MCF 10A (cell line): ENCODE results near the gene ZNHIT2. TPM values are rescaled to one million over a fixed set of nuclear protein-coding genes. Genes with fewer than 3 reads are reported as not detected.
A peak's percentile ranks its signal among the peaks of the same experiment; 100 is the strongest.
"Not testable (repeated sequence)": the region's sequence is repeated elsewhere in the genome, so short reads cannot be mapped to it uniquely, and the experiment has no call there.

Source experiments
- BruUV-seq: library from RNA; stranded (reverse); fragments of 400-500 nt; replicated peaks from 2 replicates; lab custom pipeline; 2021; lab: Mats Ljungman, UMichigan
- CTCF ChIA-PET: fragments of 300-600 bp; sonication (Branson Sonifier 250); formaldehyde crosslinking; extraction: SDS; loops from one replicate; lab custom pipeline; 2021; ENCODE audit warnings: antibody characterized with exemption, inconsistent platforms; lab: Yijun Ruan, JAX
- POLR2A ChIA-PET: fragments of 300-600, 350-650 bp; sonication (Branson Sonifier 250); formaldehyde crosslinking; extraction: SDS; loops from one replicate; lab custom pipeline; 2020; ENCODE audit warnings: antibody characterized with exemption, inconsistent platforms; lab: Yijun Ruan, JAX
- DNase-seq: peaks from one replicate; pipeline ENCODE4 v3.0.0-alpha.2; 2018; ENCODE audit not compliant: unreplicated experiment
- H3K27ac Mint-ChIP-seq: one replicate; pipeline ENCODE4 v1.8.0; 2022; ENCODE audit warnings: mild to moderate bottlenecking, low read depth, mixed read lengths; ENCODE audit not compliant: unreplicated experiment
- H3K27me3 Mint-ChIP-seq: one replicate; pipeline ENCODE4 v1.8.0; 2022; ENCODE audit warnings: mixed read lengths; ENCODE audit not compliant: insufficient read depth, unreplicated experiment
- H3K36me3 Mint-ChIP-seq: one replicate; pipeline ENCODE4 v1.8.0; 2022; ENCODE audit warnings: mild to moderate bottlenecking, moderate library complexity, mixed read lengths; ENCODE audit not compliant: insufficient read depth, unreplicated experiment
- H3K4me1 Mint-ChIP-seq: one replicate; pipeline ENCODE4 v1.8.0; 2022; ENCODE audit warnings: mixed read lengths; ENCODE audit not compliant: insufficient read depth, unreplicated experiment
- H3K4me3 Mint-ChIP-seq: one replicate; pipeline ENCODE4 v1.8.0; 2022; ENCODE audit warnings: mild to moderate bottlenecking, moderate library complexity, mixed read lengths; ENCODE audit not compliant: unreplicated experiment
- H3K9me3 Mint-ChIP-seq: one replicate; pipeline ENCODE4 v1.8.0; 2022; ENCODE audit warnings: mixed read lengths; ENCODE audit not compliant: unreplicated experiment
- intact Hi-C: fragments of 100-400 bp; cut with micrococcal nuclease; formaldehyde crosslinking; loops from 2 replicates; pipeline ENCODE4 v1.14.1; 2022
- total RNA-seq: library from RNA; stranded (reverse); gene quantifications from 2 replicates; pipeline ENCODE4 v1.2.3, GENCODE V29; 2022
- TF ChIP-seq, protein P1 (sequence below): fragments of 200-600 bp; IDR thresholded peaks from one replicate; pipeline ENCODE4 v1.8.0; 2022; ENCODE audit warnings: antibody characterized with exemption, mild to moderate bottlenecking; ENCODE audit not compliant: unreplicated experiment

Gene ZNHIT2
- total RNA-seq, 1 experiment from 2014 or later = 23.6 TPM

DNA sequence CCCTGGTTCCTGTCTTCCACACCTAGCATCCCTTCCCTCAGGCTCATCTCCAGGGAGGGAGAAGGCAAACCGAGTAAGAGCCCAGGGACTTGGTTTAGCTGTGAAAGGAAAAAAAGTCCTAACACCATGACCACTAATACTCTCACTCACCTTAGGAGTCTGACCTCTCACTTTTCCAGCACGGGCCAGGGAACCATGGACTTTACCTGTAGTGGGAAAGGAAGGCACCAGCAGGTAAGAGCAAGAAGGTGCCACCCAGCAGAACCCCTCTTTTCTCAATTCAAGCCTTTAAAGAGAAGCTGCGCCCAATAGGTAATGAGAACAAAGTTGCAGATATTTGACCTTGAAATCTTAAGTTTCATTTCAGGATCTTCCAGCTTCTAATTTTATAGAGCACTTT lies 3.3 kb upstream of the ZNHIT2 start:
- intact Hi-C loops = no loop called here
- Mint-ChIP-seq H3K4me3 (peak overlapping the region; percentile 99), H3K27ac (peak overlapping the region; percentile 98), H3K9me3 (no peaks in the 10 kb centered on the region), H3K4me1 (peaks cover 11% of the 10 kb centered on the region), H3K36me3 (peaks cover 66% of the 10 kb centered on the region), H3K27me3 (no peaks in the 10 kb centered on the region)
- POLR2A ChIA-PET = interaction anchor here (0.6 to 8.8 kb wide), 16 partner anchors 9 to 432 kb away, joined by 3 to 138 read pairs (median 5); partner anchors contain the start of genes CAPN1, POLA2, SYVN1 and TM7SF2
- TF ChIP-seq, protein P1, sequence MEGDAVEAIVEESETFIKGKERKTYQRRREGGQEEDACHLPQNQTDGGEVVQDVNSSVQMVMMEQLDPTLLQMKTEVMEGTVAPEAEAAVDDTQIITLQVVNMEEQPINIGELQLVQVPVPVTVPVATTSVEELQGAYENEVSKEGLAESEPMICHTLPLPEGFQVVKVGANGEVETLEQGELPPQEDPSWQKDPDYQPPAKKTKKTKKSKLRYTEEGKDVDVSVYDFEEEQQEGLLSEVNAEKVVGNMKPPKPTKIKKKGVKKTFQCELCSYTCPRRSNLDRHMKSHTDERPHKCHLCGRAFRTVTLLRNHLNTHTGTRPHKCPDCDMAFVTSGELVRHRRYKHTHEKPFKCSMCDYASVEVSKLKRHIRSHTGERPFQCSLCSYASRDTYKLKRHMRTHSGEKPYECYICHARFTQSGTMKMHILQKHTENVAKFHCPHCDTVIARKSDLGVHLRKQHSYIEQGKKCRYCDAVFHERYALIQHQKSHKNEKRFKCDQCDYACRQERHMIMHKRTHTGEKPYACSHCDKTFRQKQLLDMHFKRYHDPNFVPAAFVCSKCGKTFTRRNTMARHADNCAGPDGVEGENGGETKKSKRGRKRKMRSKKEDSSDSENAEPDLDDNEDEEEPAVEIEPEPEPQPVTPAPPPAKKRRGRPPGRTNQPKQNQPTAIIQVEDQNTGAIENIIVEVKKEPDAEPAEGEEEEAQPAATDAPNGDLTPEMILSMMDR = no peak
- CTCF ChIA-PET = interaction anchor here (0.8 to 2.8 kb wide), 6 partner anchors 9 to 432 kb away, joined by 3 to 19 read pairs (median 3); partner anchors contain the start of genes CAPN1, SNX15 and TM7SF2
- no TSS peak for BruUV-seq
- DNase-seq = no peak

DNA sequence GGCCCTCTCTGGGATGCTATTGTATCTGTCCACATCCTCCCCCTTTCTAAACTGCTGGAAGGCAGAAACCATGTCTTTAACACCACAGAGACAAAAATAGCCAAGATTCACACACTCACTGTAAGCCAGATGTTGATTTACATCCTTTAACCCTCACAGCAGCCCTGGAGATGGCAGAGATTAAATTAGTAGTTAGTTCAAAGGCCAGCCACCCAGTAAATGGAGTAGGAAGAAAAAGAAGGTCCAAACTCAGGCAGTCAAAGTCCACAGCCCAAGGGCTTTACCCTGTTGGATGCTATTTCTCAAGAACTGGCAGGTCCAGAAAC lies 2.1 kb upstream of the ZNHIT2 start:
- Mint-ChIP-seq H3K4me1 (peaks cover 11% of the 10 kb centered on the region), H3K36me3 (peaks cover 67% of the 10 kb centered on the region), H3K9me3 (no peaks in the 10 kb centered on the region), H3K4me3 (no peak overlapping the region), H3K27me3 (no peaks in the 10 kb centered on the region), H3K27ac (no peak overlapping the region)
- no TSS peak for BruUV-seq
- intact Hi-C loops = loop anchor here (10.0 kb wide), 1 partner anchor 205 kb away; the partner anchor contains the start of gene ATG2A
- DNase-seq = no peak
- TF ChIP-seq, protein P1 = no peak
- ChIA-PET POLR2A (interaction anchor here (1.1 to 8.8 kb wide), 5 partner anchors 8 to 93 kb away, joined by 3 to 138 read pairs (median 10); partner anchors contain the start of genes CAPN1, SNX15, SYVN1 and TM7SF2), CTCF (interaction anchor here (0.8 to 1.6 kb wide), 3 partner anchors 106 to 335 kb away, joined by 3 to 5 read pairs (median 4); partner anchors contain the start of gene ARL2)

DNA sequence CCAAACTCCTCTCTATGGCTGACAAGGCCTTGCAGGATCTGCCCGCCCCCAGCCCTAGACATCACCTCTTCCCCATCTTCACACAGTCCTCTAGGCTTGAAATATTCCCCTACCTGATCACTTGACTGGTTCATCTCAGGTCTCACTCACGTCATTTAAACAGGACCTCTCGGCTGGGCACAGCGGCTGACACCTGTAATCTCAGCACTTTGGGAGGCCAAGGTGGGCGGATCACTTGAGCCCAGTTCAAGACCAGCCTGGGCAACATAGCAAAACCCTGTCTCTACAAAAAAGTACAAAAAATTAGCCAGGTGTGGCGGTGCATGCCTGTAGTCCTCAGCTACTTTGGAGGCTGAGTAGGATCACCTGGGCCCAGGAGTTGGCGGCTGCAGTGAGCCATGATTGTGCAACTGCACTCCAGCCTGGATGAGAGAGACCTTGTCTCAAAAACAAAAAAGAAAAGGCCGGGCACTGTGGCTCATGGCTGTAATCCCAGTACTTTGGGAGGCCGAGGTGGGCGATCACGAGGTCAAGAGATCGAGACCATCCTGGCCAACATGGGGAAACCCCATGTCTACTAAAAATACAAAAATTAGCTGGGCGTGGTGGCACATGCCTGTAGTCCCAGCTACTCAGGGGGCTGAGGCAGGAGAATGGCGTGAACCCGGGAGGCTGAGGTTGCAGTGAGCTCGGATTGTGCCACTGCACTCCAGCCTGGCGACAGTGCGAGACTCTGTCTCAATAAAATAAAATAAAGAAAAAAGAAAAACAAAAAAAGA lies 1.6 kb upstream of the ZNHIT2 start:
- POLR2A ChIA-PET = interaction anchor here (2.5 to 8.8 kb wide), 6 partner anchors 12 to 104 kb away, joined by 9 to 122 read pairs (median 18); partner anchors contain the start of genes ARL2, CAPN1, SNX15 and SYVN1
- intact Hi-C loops = loop anchor here (10.0 kb wide), 1 partner anchor 204 kb away; the partner anchor contains the start of gene ATG2A
- Mint-ChIP-seq H3K36me3 (peaks cover 61% of the 10 kb centered on the region), H3K4me1 (peaks cover 11% of the 10 kb centered on the region)
- not testable (repeated sequence) for H3K9me3 Mint-ChIP-seq, DNase-seq, H3K4me3 Mint-ChIP-seq, H3K27me3 Mint-ChIP-seq, H3K27ac Mint-ChIP-seq, BruUV-seq
- CTCF ChIA-PET = interaction anchor here (0.6 to 2.6 kb wide), 10 partner anchors 22 to 392 kb away, joined by 3 to 12 read pairs (median 4); partner anchors contain the start of genes ARL2 and CDC42BPG

DNA sequence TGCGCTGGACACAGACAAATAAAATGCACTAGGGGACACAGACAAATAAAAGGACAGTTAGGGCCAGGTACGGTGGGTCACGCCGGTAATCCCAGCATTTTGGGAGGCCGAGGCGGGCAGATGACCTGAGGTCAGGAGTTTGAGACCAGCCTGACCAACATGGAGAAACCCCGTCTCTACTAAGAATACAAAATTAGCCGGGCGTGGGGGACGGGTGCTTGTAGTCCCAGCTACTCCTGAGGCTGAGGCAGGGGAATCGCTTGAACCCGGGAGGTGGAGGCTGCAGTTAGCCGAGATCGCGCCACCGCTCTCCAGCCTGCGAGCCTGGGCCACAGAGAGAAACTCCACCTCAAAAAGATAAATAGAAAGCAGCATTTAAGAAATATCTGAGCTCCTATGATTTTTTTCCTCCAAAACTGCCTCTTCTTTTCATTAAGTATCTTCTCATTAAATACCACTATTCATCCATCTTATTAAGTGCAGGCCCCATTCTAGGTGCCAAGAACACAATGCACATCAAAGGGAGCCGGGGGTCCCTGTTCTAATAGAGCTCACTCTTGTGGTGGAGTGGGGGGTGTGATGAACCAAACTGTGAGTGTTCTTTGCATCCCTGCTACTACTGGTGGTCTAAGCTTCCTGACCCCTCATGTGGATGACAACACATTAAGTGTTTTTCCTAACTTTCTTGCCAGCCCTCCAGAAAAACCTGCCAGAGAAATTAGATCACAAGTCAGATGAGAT lies 766 bp upstream of the ZNHIT2 start:
- no peaks in the 10 kb centered on the region for H3K9me3 Mint-ChIP-seq
- DNase-seq = no peak
- TF ChIP-seq, protein P1 = peak; percentile 2
- intact Hi-C loops = loop anchor here (10.0 kb wide), 1 partner anchor 203 kb away; the partner anchor contains the start of gene ATG2A
- peak overlapping the region; percentile 88 for H3K27ac Mint-ChIP-seq
- ChIA-PET CTCF (interaction anchor here (0.6 to 2.6 kb wide), 13 partner anchors 20 to 392 kb away, joined by 3 to 12 read pairs (median 4); partner anchors contain the start of gene CDC42BPG), POLR2A (interaction anchor here (0.6 to 8.8 kb wide), 24 partner anchors 10 to 340 kb away, joined by 3 to 122 read pairs (median 5); partner anchors contain the start of genes ARL2, CAPN1, CDC42BPG and CDCA5)
- H3K27me3 Mint-ChIP-seq = no peaks in the 10 kb centered on the region
- no TSS peak for BruUV-seq
- peak overlapping the region; percentile 82 for H3K4me3 Mint-ChIP-seq
- peaks cover 56% of the 10 kb centered on the region for H3K36me3 Mint-ChIP-seq
- H3K4me1 Mint-ChIP-seq = peaks cover 15% of the 10 kb centered on the region
